Stimulated activated CD8-positive, alpha-beta memory T cell treated with anti-CD3 and anti-CD28 coated beads, Interleukin-7, amount 100 ng/mL, for 48 hours (primary cell): ENCODE results near the gene ASMTL.
A peak's percentile ranks its signal among the peaks of the same experiment; 100 is the strongest.
"Not testable (repeated sequence)": the region's sequence is repeated elsewhere in the genome, so short reads cannot be mapped to it uniquely, and the experiment has no call there.

Source experiments
- DNase-seq, 2 donors: peaks; one replicate each; pipeline ENCODE4 v3.0.0-alpha.2; 2020; ENCODE audit warnings: low read depth in 1 of 2; ENCODE audit errors: extremely low read depth in 1 of 2

The ASMTL gene

DNA sequence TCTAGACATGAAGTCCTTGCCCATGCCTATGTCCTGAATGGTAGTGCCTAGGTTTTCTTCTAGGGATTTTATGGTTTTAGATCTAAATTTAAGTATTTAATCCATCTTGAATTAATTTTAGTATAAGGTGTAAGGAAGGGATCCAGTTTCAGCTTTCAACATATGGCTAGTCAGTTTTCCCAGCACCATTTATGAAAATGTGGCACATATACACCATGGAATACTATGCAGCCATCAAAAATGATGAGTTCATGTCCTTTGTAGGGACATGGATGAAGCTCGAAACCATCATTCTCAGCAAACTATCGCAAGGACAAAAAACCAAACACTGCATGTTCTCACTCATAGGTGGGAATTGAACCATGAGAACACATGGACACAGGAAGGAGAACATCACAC lies 29.8 kb upstream of the ASMTL start:
- DNase-seq, result not testable (repeated sequence)

DNA sequence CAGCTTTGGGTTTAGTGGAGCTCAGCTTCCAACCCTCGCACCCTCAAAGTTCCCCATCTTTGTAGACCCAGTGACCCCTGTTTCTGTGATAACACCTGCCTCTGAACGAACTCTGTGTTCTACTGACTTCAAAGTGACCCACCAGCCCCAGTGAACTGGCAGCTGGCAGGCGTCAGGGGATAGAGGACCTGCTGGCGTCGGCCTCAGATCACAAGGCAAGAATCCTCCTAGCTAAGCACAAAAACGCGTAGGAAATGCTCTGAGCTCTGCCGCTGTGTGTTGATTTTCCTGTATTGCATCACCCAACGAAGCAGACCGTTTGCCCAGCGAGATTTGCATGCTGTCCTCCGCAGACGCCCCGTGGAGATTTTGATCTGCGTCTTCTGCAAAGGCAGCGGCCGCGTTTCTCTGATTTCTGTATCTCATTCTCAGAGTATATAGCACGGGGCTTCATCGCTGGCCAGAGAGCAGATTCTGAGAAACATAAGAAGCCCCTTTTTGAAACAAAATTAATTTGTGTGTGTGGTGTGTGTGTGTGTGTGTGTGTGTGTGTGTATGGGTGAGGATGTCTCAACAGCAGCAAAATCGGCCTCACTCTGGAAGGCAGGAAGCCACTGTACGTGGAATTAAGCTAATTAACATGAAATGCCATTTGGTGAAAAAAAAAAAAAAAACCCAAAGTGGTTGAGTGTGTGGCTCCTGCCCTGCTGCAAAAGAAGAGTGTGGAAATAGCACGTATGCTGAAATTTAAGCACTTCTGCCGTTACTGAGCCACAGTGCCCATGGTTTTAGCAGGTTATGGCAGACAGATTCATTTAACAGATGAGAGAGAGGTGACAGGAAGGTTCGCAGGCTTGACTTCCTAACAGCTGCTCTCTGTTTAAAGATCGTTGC lies 29.2 kb upstream of the ASMTL start:
- peak; percentile 45 to 76 for DNase-seq

DNA sequence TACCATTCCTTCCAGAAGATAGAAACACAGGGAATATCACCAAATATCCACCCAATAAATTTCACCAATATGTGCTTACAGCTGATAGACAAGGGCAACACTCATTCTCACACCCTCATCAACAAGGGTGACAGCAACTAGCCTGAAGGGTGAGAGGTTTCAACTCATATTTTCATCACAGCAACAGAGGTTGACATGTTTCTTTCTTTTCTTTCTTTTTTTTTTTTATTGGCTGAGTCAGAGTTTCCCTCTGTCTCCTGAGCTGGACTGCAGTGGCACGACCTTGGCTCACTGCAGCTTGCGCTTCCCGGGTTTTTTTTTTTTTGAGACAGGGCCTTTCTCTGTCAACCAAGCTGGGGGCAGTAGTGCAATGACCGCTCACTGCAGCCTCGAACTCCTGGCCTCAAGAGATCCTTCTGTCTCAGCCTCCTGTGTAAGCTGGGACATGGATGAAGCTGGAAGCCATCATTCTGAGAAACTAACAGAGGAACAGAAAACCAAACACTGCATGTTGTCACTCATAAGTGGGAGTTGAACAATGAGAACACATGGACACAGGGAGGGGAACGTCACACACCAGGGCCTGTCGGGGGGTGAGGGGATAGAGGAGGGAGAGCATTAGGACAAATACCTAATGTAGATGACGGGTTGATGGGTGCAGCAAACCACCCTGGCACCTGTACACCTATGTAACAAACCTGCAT lies 27.5 kb upstream of the ASMTL start:
- no peak for DNase-seq

DNA sequence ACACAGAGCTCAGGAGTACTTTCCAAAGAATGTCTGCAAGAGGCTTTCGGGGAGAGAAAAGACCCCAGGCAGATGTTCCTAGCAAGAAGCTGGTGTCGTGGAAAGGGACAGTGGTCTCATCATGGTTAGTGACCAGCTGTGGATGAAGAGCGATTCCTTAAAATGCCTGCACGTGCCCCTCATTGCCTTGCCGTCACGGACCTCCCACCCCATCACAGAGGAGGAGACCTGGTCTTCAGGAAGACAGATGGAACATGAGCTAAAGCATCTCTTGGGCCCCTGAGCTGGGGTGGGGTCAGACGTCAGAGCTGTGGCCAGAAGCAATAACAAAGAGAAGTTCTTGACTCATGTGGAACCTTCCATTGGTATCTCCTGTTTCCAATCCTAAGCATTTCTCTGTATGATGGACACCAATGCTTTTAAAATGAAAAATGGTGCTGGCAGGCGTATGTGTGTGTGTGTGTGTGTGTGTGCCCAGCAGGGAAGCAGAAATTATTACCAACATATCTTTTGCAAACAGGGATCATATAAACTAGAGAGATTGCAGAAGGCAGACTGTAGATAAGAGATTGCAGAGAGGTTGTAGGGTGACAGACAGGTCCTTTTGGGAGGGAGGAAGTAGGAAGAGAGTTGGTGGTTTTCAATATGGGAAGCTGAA lies 25.2 kb upstream of the ASMTL start:
- no peak for DNase-seq

DNA sequence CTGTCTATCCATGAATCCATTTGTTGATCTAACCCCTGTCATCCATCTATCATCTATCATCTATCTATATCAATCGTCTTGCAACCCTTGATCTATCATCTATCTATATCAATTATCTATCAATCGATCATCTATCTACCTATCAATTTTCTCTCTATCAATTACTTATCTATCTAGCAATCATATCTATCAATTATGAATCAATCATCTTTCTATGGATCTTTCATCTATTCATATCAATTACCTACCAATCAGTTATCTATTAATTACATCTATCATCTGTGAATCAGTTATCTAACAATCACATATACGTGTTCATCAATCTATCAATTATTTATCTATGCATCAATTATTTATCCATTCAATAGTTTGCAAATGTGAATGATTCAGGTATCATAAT lies 24.5 kb upstream of the ASMTL start:
- DNase-seq, result no peak

DNA sequence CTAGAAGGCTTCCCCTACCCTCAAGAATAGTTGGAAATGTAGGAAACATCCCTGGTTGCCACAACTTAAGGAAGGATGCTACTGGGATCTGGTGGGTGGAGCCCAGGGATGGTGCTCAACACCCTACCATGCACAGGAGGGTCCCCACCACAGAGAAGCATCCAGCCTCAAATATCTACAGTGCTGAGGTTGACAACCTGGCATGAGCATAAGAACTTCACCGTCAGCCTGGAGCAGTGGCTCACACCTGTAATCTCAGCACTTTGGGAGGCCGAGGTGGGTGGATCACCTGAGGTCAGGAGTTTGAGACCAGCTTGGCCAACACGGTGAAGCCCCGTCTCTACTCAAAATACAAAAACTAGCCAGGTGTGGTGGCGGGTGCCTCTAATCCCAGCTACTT lies 24.0 kb upstream of the ASMTL start:
- DNase-seq, result no peak

DNA sequence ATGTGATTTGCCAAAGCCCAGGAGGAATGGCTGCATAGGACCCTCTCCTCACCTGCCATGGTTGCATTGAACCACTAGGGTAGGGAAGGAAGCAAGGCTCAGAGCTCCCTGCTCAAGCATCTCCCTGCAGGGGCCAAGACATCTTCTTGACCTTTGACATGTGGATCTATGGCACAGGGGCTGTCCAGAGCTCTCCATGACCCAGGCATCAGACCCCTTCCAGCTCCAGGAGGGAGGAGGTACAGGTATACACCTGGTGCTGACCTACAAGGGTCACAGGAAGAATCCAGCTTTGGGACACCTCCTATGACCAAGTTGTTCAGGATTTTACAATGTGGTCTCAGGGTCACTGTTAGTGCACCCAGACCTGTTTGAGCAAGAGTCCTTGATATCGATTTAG lies 23.2 kb upstream of the ASMTL start:
- no peak for DNase-seq

DNA sequence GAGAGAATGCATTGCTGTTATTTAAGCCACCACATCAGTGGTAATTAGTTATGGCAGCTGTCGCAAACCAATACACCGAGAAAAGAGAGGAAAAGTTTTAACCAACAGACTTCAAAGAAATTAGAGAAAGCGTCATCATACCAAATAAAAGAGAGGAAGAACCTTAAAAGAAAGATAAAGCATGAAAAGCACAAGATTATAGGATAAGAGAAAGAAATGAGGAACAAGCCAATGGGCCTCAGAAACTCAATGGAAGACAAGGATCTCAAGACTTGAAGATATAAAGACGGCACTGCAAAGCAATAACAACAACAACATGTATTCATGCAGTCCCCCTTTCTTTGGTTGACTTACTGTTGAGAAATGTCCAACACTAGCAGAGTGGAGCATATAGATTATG lies 22.8 kb upstream of the ASMTL start:
- DNase-seq, result no peak

DNA sequence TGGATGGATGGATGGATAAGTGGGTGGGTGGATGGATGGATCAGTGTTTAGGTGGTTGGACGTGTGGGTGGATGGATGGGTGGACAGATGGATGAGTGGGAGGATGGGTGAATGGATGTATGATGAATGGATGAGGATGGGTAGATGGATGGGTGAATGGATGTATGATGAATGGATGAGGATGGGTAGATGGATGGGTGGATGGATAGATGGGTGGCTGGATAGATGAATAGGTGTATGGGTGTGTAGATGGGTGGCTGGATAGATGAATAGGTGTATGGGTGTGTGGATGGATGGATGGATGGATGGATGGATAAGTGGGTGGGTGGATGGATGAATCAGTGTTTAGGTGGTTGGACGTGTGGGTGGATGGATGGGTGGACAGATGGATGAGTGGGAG lies 21.9 kb upstream of the ASMTL start:
- not testable (repeated sequence) for DNase-seq

DNA sequence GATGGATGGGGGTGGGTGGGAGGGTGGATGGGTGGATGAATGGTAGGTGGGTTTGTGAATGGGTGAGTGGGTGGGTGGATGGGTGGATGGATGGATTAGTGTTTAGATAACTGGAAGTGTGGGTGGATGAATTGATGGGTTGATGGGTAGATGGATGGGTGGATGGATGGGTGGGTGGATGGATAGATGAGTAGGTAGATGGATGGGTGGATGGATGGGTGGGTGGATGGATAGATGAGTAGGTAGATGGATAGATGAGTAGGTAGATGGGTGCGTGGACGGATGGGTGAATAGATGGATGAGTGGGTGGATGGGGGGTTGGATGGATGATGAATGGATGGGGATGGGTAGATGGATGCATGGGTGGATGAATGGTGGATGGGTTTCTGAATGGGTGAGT lies 20.3 kb upstream of the ASMTL start:
- DNase-seq, result no peak

DNA sequence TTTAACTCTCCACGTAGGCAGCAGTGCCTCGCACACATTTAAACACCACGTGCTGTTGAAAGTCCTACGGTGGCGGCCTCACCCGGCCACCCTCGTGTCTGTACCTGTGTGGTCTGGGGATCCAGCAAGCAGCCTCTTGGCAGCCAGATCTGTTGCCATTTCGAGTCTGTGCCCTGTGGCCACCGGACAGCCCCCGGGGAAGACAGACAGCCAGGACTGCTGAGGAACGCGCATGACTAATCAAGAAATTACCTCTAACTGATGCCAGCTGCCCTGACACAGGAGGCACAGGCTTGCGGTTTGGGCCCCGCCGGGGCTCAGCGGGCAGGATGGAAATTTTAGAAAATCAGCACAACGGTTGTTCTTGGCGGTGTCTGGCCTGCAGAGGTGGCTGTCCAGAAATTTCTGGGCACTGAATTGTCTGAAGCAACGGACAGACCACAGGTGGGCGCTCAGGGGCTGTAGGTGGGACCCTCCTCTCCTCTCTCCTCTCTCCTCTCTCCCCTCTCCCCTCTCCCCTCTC lies 15.6 kb upstream of the ASMTL start:
- DNase-seq, result peak; percentile 68 to 78

DNA sequence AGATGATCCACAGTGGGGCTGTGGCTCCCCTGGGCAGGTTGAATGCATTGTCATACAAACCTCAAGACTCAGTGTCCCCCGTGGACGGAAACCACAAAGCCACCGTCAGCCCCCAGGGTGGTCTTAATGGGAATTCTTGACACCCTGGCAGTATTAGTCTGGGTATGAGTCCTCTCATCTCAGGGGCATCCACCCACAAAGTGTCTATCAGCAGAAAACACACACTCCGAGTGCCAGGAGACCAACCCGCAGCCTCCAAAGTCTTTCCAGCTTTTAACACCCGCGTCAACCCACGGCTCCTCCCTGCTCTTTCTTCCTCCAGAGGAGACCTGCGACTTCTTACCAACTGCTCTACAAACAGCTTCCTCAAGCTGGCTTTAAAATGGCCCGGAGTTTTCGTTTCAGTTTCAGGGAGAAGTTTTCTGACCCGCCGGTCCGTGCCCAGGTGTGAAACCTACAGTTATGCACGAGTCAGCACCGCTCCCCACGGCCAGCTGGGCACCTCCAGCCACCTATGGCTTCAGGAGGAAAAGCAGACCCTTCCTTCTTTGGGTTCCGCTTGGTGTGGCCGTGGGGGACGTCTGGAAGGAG lies 14.4 kb upstream of the ASMTL start:
- DNase-seq, result peak in 1 of 2 donors; percentile 39

DNA sequence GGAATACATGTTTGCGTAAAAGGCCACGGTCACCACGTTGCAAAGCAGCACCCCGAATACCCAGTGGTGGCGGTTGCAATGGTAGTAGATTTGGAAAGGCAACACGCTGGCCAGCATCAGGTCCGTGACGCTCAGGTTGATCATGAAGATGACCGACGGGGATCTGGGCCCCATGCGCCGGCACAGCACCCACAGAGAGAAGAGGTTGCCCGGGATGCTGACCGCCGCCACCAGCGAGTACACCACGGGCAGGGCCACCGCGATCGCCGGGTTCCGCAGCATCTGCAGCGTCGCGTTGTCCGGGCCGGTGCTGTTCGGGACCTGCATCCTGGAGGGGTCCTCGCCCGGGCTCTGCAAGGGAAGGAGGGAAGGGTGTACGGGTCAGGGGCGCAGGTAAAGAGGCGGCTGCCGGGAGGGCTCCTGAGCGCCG lies 13.5 kb upstream of the ASMTL start:
- DNase-seq, result no peak

DNA sequence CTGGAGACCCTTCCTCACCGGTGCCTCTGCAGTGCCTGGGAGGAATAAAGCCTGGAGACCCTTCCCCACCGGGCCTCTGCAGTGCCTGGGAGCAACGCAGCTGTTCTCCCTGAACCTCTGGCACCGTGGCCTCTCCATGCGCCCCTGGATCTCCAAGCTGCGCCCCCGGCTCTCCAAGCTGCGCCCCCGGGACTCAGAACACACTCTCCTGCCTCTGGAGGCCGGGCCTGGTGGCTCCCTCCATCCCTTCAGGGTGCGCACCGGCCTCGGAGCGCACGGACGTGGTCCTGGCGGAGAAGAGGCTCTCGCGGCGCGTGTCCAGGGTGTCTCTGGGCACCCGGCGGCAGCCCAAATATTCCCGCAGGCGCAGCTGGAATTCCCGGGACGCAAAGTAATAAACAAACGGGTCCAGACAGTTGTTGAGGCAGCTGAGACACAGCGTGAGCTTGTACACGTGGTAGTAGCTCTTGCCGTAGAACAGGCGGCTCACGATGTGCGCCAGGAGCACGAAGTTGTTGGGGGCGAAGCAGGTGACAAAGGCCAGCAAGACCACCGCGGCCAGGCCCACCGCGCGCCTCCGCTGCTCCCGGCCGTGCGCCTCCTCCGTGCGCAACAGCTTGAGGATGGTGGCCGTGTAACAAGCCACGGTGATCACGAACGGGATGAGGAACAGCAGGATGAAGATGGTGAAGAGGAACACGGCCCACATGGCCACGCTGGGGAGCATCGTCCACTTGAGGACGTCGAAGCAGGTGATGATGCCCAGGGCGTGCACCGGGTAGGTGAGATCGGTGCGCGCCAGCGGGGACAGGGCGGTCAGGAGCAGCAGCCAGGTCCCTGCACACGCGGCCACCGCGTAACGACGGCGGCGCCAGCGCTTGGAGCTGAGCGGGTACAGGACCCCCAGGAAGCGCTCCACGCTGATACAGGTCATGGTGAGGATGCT lies 12.8 kb upstream of the ASMTL start:
- no peak for DNase-seq

DNA sequence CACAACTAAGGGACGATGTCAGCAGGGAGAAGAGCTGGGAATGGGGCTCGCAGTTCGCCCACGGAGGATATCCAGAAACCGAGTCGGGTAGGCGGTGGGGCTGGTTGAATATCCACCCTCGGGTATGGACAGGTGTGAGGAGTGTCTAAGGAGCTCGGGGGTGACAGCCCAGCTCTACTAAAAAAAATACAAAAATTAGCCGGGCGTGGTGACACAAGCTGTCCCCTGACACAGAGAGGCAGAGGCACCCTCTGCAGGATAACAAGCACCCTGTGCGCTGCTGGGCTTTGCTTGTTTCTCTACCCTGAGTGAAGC lies 12.2 kb upstream of the ASMTL start:
- DNase-seq, result no peak

DNA sequence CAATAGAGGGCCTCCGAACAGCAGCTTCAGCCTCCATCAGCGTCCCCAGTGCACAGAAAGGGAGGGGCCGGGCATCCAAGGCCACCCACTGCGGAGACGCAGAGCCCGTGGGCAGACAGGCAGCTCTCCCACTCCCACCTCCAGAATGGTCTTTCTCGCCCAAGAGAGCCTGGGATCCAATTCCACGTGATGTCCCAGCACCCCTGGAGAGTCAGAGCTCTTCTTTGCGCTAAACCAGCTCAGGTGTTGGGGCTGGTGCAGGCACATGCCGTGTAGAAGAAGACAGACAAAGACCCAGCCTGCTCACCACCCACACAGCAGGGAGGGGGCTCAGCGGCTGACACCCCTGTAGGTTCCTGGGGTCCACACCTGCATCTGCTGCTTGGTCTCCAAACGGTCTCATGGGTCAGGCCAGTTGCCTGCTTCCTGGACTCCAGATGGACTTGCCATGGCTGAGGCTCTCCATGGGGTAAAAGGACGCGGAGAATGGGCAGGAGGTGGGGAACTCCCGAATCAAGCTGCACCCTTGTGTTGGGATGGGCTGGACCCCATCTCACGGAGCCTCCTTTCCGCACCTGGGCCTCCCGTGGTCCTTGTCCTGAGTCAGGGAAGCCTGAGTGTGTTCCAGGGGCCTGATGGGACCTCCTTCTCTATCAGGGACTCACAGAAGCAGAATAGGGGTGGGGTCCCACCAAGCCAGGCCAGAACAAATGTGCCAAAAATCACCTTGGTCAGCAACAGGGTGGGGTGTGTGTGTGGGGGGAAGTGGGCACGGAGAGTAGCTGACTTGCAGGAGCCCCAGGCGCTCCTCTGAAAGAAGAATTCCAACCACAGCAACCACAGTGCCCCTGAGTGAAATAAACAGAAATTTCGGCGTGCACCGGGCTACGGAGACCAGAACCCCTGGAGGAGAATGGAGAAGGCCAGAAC lies 11.6 kb upstream of the ASMTL start:
- peak in 1 of 2 donors; percentile 36 for DNase-seq

DNA sequence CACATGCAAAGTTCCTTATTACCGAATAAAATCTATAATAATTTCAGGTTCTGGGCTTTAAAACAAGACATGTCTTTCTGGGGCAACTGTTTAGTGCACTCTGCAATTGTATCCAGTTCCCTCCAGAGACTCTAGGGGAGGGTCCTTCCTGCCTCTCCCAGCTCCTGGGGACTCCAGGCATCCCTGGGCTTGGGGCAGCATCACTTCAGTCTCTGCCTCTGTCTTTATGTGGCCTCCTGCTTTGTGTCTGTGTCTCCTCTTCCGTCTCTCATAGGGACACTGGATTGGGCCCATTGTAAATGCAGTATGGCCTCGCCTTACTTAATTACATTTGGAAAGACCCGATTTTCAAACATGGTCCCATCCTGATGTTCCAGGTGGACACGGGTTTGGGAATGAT lies 10.9 kb upstream of the ASMTL start:
- DNase-seq, result no peak

DNA sequence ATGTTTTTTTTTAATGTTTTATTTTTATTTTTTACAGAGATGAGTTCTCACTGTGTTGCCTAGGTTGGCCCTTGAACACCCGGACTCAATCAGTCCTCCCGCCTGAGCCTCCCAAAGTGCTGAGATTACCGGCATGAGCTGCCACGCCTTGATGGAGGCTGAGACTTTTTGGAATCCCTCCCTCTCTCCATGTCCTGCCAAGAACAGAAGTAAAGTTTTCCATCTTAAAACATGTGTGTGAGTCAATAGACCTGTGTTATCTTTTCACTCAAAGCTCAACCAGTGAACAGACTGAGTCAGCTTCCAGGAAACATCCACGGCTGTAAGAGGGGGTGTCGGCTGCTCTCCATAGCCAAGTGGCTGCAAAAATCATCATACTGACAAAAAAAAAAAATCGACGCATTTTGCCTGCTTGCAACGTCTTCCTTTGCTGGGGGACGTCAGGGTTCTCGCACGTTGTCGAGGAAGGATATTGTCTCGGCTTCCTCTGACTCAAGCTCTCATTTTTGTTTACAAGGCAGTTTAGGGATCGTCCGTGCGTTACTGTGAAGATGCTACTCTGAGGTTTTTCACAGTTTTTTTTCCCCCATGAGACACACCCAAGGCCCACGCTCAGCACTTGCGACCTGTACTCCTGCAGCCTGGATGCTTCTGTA lies 10.0 kb upstream of the ASMTL start:
- peak; percentile 39 to 79 for DNase-seq

DNA sequence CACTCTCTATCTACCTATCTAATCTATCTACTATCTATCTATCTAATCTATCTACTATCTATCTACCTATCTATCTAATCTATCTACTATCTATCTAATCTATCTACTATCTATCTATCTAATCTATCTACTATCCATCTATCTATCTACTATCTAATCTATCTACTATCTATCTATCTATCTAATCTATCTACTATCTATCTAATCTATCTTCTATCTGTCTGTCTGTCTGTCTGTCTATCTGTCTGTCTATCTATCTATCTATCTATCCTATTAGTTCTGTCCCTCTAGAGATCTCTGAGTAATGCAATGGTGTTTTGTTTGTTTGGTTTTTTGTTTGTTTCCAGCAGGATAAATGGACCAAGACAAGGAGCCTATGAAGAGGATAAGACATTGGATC lies 9.4 kb upstream of the ASMTL start:
- no peak for DNase-seq
